ENCODE measurements around the gene FAM120AOS. TPM values are rescaled to one million over a fixed set of nuclear protein-coding genes. Genes with fewer than 3 reads are reported as not detected.

Gene FAM120AOS
- total RNA-seq, 1 experiment from 2014 or later, result 37.7 TPM

DNA sequence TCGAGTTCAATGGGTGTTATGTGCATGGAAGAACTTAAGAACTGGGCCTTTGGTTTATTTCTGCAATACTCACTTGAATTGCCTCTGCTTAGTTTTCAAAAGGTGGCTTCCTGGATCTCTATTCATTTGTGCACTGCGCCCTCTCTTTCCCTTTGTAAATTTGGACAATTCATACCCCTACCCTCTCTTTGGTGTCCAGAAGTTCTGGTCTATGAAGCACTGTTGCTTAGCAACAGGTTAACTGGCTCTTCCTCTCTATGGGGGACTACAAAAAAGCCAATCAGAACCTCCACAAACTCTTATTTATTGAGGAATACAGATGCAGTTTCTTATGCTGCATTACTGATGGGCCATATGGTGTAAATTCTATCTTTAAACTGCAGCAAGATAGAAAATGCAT lies 15.4 kb downstream of the FAM120AOS start:
- Histone ChIP-seq H3K4me3 (ENCODE audit: insufficient read depth, low read depth, low read length) (no peak overlapping the region), H3K27me3 (ENCODE audit: control insufficient read depth, insufficient read depth, low read length) (no peaks in the 10 kb centered on the region), H3K36me3 (replicated peaks; ENCODE audit: control insufficient read depth, insufficient read depth, low read length) (no peaks in the 10 kb centered on the region)
- DNase-seq, result no peak

DNA sequence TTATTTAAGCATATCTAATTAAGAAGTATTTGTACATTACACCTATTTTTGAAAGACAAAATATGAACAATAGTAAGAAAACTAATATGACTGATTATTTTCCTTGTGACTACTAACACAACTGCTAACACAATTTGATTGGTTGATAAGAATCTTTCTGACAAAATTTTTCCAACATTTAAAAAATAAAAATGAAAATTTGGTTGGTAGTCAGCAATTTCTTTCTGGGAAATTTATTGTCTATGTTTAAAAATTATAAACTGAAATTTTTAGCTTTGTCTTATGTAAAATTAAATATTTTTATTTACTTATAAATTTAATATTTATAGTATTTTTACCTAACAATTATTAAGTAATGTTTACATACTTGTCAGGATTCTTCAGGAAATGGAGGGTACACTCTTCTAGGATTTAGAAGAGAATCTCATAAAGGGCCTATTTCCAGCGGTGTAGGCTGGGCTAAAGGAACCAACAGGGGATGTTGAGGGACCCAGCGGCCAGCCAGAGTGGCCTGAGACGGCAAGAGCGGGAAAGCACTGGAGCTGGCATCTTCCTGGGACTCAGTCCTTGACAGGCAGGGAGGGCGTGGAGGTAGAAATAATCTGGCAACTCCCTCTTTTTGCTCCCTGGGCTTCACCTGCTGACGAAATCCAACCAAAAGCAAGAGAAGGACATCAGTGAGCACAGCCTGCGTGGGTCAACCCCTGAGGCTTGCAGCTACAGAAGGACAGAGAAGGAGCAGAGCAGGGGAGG lies 16.6 kb downstream of the FAM120AOS start:
- DNase-seq, result peak; percentile 42
- Histone ChIP-seq H3K27me3 (ENCODE audit: control insufficient read depth, insufficient read depth, low read length) (no peaks in the 10 kb centered on the region), H3K36me3 (replicated peaks; ENCODE audit: control insufficient read depth, insufficient read depth, low read length) (no peaks in the 10 kb centered on the region), H3K4me3 (ENCODE audit: insufficient read depth, low read depth, low read length) (no peak overlapping the region)

DNA sequence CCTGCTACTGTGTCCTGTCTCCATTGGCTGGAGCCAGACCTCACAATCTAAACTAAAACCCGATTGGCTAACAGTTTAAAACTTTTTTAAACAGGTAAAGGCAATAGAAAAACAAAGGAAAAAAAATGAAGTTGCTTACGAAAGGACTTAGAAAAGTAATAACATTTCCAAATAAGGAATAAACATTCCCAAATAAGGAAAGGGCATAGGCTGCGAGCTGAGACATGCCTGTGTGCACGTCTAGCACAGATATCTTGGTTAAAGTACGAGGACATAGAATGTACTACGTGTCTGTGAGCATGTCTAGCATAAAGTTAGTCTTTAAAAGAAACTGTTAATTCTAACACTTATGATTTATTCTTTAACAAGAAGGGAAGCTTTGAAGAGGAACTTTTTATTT lies 17.2 kb downstream of the FAM120AOS start:
- H3K4me3 ChIP-seq (ENCODE audit: insufficient read depth, low read depth, low read length), result no peak overlapping the region
- no peak for DNase-seq
- H3K27me3 ChIP-seq (ENCODE audit: control insufficient read depth, insufficient read depth, low read length), result no peaks in the 10 kb centered on the region

DNA sequence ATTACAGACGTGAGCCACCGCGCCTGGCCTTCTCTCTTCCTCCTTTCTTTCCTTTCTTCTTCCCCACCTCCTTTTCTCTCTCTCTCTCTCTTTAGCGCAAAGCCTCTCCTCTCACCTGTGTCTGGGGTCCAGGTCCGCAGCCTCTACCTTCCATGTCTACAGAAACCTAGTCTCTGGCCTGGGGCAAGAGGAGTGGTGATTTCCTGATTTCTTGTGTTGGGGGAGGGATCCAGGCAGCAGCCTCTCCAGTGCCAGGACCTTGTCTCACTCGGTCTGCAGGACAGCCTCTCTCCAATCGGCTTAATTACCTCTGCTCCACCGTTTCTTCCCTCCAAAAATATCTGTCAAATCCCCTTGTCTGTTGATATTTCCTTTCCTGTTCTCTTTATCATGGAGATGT lies 18.0 kb downstream of the FAM120AOS start:
- no peak for DNase-seq
- no peak overlapping the region for H3K4me3 ChIP-seq (ENCODE audit: insufficient read depth, low read depth, low read length)
- H3K36me3 ChIP-seq (replicated peaks; ENCODE audit: control insufficient read depth, insufficient read depth, low read length), result no peaks in the 10 kb centered on the region
- H3K27me3 ChIP-seq (ENCODE audit: control insufficient read depth, insufficient read depth, low read length), result no peaks in the 10 kb centered on the region

More for the DNA sequence above, 17.2 kb downstream of the FAM120AOS start:
- no peaks in the 10 kb centered on the region for H3K36me3 ChIP-seq (replicated peaks; ENCODE audit: control insufficient read depth, insufficient read depth, low read length)

DNA sequence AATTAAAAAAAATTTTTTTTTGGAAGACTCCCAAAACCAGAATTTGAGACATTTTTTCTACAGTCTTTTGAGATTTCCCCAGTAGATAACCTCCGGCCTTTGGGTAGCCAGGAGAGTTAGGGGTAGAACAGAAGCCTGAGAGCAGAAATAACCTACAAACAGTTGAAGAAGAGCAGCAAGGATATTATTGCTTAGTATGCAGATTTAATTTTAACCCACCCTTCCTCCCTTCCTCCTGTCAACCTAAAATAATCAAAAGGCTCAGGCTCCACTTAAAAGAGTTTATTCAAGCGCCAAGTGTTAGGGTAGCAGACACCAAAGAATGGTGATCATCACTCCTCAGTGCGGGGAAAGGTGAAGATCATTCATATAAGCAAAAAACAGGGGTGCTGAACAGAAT lies 19.3 kb downstream of the FAM120AOS start:
- no peak for DNase-seq
- H3K27me3 ChIP-seq (ENCODE audit: control insufficient read depth, insufficient read depth, low read length), result no peaks in the 10 kb centered on the region
- H3K4me3 ChIP-seq (ENCODE audit: insufficient read depth, low read depth, low read length), result no peak overlapping the region
- H3K36me3 ChIP-seq (replicated peaks; ENCODE audit: control insufficient read depth, insufficient read depth, low read length), result no peaks in the 10 kb centered on the region

DNA sequence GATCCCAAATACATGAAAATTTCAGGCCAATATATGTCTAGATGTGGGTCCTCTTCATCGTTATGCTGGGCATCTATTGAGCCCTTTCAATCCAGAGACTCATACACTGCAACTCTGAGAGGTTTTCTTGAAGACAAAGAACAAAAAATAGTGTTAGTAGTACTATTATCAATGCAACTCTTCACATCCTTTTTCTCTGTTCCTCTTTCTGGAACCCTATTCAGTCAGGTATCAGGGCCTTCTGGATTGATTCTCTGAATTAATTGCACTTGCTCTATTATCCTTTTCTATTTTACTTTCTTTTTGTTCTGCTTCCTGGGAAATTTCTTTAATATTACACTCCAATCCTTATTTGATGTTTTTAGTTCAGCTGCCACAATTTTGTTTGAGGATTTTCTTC lies 20.4 kb downstream of the FAM120AOS start:
- no peak for DNase-seq
- Histone ChIP-seq H3K4me3 (ENCODE audit: insufficient read depth, low read depth, low read length) (no peak overlapping the region), H3K27me3 (ENCODE audit: control insufficient read depth, insufficient read depth, low read length) (no peaks in the 10 kb centered on the region), H3K36me3 (replicated peaks; ENCODE audit: control insufficient read depth, insufficient read depth, low read length) (no peaks in the 10 kb centered on the region)

DNA sequence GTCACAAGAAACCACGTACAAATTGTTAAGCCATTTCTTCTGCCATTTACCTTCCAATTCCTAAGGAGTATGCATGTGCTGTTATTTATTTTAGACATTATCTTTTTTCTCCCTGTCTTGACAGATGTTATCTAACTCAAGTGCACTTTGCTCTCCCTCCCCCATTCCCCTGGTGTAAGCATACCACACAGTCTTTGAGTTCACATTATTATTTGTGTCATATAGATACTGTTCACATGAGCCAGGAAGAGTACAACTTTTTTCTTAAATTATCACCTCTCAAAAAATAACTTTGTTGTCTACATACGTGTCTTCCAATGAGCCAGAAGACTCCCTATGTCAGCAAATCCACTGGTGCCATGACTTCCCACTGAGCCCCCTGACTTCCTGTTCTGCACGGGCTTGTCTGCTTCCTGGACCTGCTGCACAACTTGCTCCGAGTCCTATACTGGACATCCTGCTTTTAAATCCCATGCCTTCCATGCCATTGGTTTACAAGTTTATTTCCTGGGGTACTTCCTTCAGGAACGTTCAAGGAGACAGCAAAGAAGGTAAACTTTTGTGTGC lies 21.8 kb downstream of the FAM120AOS start:
- H3K36me3 ChIP-seq (replicated peaks; ENCODE audit: control insufficient read depth, insufficient read depth, low read length), result no peaks in the 10 kb centered on the region
- DNase-seq, result no peak
- H3K4me3 ChIP-seq (ENCODE audit: insufficient read depth, low read depth, low read length), result no peak overlapping the region
- no peaks in the 10 kb centered on the region for H3K27me3 ChIP-seq (ENCODE audit: control insufficient read depth, insufficient read depth, low read length)

DNA sequence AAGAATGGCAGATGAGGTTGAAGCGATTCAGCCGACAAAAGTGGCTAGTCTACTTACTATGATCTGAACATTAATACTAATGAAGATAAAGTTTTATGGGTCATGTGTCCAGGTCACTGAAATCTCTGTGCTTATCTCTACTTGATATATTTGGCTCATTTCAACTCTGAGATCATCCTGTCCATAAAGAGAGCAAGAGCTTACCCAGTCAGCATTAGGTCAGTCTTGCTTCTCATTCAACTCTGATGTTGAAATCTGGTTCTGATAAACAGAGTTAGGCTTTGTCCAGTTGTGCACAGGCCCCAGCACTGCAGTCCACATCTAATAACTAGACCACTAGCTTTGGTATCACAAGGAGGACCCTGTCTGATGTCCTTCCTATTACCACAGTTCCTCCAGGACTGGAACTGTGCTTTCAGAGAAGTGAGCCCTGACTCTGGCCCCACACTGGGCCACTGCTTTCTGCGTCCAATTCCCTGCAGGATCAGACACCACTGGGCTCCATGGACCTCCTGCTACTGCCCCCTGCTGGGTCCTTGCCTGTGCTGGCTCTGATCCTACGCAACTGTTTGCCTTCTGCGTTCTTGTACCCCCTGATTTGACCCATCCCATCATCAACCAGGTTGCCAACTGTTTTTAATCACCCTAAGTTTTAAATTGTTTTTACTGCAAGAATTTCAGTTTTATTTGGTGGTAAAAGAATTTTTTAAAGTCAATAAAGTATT lies 25.6 kb downstream of the FAM120AOS start:
- H3K27me3 ChIP-seq (ENCODE audit: control insufficient read depth, insufficient read depth, low read length), result no peaks in the 10 kb centered on the region
- DNase-seq, result no peak
- no peak overlapping the region for H3K4me3 ChIP-seq (ENCODE audit: insufficient read depth, low read depth, low read length)
- no peaks in the 10 kb centered on the region for H3K36me3 ChIP-seq (replicated peaks; ENCODE audit: control insufficient read depth, insufficient read depth, low read length)

DNA sequence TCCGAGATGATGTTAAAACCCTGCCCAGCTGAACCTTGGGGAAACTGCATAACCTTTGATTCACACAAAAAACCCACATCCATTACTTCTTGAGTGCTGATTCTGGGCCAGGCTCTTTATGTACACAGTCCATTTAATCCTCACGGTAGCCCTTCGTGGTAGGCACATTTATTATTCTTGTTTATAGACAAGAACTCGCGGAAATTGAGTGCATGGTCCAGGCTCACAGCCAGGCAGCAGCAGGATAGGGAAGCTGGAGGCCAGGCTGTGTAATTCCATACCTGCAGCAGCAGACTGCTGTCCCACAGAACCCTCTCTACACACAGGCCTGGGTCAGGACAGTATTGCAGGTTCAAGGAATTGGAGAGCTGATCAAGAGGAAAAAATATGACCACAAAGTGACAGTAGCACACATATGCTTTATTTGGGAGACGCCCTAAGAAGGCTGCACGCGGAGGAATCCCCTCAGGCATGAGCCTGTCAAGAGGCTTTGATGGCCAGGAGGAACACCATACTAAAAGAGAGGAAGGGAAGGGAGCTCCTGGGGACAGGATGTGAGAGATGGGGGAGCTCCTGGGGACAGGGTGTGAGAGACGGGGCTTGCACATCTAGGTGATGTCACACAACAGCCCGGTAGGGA lies 30.3 kb downstream of the FAM120AOS start:
- no peaks in the 10 kb centered on the region for H3K36me3 ChIP-seq (replicated peaks; ENCODE audit: control insufficient read depth, insufficient read depth, low read length)
- no peaks in the 10 kb centered on the region for H3K27me3 ChIP-seq (ENCODE audit: control insufficient read depth, insufficient read depth, low read length)
- no peak overlapping the region for H3K4me3 ChIP-seq (ENCODE audit: insufficient read depth, low read depth, low read length)
- DNase-seq, result no peak

DNA sequence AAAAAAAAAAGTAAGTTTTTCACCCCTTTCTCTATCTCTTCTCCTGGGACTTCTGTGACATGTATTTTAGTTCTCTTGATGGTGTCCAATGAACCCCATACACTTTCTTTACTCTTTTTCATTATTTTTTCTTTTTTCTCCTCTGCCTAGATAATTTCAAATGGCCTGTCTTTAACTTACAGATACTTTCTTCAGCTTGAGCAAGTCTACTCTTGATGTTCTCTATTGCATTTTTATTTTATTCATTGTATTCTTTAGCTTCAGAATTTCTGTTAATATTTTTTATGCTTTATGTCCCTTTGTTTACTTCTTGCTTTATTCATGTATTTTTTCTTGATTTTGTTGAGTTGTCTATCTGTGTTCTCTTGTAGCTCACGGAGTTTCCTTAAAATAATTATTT lies 34.4 kb downstream of the FAM120AOS start:
- no peaks in the 10 kb centered on the region for H3K36me3 ChIP-seq (replicated peaks; ENCODE audit: control insufficient read depth, insufficient read depth, low read length)
- DNase-seq, result no peak
- H3K27me3 ChIP-seq (ENCODE audit: control insufficient read depth, insufficient read depth, low read length), result no peaks in the 10 kb centered on the region
- no peak overlapping the region for H3K4me3 ChIP-seq (ENCODE audit: insufficient read depth, low read depth, low read length)

DNA sequence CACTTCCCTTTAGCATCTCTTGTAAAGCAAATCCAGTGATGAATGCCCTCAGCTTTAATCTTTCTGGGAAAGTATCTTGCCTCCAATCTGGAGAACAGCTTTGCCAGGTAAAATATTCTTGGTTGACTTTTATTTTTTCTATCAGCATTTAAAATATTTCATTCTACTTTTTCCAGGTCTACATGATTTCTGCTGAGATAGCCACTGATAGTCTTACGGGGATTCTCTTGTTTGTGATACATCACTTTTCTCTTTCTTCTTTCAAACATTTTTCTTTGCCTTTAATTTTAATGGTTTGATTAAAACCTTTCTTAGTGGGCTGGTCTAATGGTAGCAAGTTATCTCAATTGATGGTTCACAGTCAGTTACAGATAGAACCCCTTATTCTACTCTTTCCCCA lies 35.8 kb downstream of the FAM120AOS start:
- Histone ChIP-seq H3K4me3 (ENCODE audit: insufficient read depth, low read depth, low read length) (no peak overlapping the region), H3K27me3 (ENCODE audit: control insufficient read depth, insufficient read depth, low read length) (no peaks in the 10 kb centered on the region), H3K36me3 (replicated peaks; ENCODE audit: control insufficient read depth, insufficient read depth, low read length) (no peaks in the 10 kb centered on the region)
- no peak for DNase-seq

DNA sequence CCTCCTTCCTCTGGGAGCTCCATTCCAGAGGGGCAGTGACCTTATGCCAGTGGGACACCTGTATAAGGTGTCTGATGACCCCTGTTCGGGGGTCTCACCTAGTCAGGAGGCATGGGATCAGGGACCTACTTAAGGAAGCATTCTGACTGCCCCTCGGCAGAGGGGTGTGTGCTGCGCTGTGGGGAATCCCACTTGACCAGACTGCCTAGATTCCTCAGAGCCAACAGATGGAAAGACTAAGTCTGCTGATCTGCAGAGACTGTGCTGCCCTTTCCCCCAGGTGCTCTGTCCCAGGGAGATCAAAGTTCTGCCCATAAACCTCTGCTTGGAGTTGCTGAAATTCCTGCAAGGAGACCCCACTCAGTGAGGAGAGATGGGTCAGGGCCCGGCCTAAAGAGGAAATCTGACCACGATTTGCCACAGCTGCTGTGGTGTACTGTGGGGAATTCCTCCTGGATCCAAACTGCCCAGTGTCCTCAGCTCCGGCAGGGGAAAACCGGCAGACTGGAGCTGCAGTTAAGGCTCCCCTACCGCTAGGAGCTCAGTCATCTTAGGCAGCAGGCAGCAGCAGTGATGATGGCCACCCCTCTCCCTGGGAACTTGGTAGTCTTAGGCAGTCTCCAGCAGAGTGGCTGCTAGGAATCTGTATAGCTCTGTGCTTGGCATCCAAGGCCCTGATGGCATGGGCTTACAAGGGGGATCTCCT lies 36.7 kb downstream of the FAM120AOS start:
- no peaks in the 10 kb centered on the region for H3K36me3 ChIP-seq (replicated peaks; ENCODE audit: control insufficient read depth, insufficient read depth, low read length)
- H3K4me3 ChIP-seq (ENCODE audit: insufficient read depth, low read depth, low read length), result no peak overlapping the region
- H3K27me3 ChIP-seq (ENCODE audit: control insufficient read depth, insufficient read depth, low read length), result no peaks in the 10 kb centered on the region
- DNase-seq, result no peak

DNA sequence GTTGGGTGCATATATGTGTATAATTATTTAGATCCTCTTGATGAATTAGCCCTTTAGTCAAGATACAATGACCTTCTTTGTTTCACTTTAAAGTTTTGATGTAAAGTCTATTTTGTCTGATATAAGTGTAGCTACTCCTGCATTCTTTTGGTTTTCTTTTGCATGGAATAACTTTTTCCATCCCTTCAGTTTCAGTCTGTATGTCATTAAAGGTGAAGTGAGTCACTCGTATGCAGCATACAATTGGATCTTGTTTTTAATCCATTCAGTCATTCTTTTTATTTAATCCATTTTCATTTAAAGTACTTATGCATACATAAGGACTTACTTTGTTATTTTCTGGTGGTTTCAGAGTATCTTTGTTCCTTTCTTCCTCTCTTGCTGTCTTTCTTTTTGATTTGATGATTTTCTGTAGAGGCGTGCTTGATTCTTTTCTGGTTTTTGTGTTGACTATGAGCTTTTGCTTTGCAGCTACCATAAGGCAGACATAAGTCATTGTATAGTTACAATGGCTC lies 38.1 kb downstream of the FAM120AOS start:
- H3K4me3 ChIP-seq (ENCODE audit: insufficient read depth, low read depth, low read length), result no peak overlapping the region
- no peak for DNase-seq
- H3K27me3 ChIP-seq (ENCODE audit: control insufficient read depth, insufficient read depth, low read length), result no peaks in the 10 kb centered on the region
- no peaks in the 10 kb centered on the region for H3K36me3 ChIP-seq (replicated peaks; ENCODE audit: control insufficient read depth, insufficient read depth, low read length)

DNA sequence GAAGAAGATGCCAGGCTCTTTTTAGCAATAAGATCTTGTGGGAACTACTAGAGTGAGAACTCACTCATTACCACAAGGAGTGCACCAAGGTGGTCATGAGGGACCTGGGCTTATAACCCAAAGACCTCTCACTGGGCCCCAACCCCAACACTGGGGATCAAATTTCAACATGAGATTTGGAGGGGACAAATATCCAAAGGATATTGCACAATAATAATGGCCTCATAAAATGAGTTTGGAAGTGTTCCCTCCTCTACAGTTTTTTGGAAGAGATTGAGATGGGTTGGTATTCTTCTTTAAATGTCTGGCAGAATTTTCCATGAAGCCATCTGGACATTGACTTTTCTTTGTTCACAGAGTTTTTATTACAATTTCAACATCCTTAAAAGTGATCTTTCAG lies 39.9 kb downstream of the FAM120AOS start:
- H3K27me3 ChIP-seq (ENCODE audit: control insufficient read depth, insufficient read depth, low read length), result no peaks in the 10 kb centered on the region
- no peak for DNase-seq
- H3K36me3 ChIP-seq (replicated peaks; ENCODE audit: control insufficient read depth, insufficient read depth, low read length), result no peaks in the 10 kb centered on the region
- H3K4me3 ChIP-seq (ENCODE audit: insufficient read depth, low read depth, low read length), result no peak overlapping the region
